Naive B cell (primary cell): ENCODE results near the gene FAM83G. TPM values are rescaled to one million over a fixed set of nuclear protein-coding genes. Genes with fewer than 3 reads are reported as not detected.
"Not testable (repeated sequence)": the region's sequence is repeated elsewhere in the genome, so short reads cannot be mapped to it uniquely, and the experiment has no call there.

Experiments used
- ATAC-seq, 2 donors: fragments of 150-1000 bp; cut with Tn5 transposase; 2 replicates each; pipeline ENCODE4 v1.10.0; 2021; ENCODE audit warnings: low read depth in 2 of 2, mild to moderate bottlenecking in 2 of 2, moderate library complexity in 2 of 2
- DNase-seq: peaks from one replicate; pipeline ENCODE4 v3.0.0; 2022
- H3K27ac Mint-ChIP-seq, 6 donors: one replicate each; pipeline ENCODE4 v1.8.0; 2020 to 2022; ENCODE audit warnings: mild to moderate bottlenecking in 6 of 6, mixed read lengths in 6 of 6, moderate library complexity in 5 of 6, inconsistent platforms in 2 of 6
- H3K27me3 Mint-ChIP-seq, 3 donors: one replicate each; pipeline ENCODE4 v1.8.0; 2021 to 2022; ENCODE audit warnings: mixed read lengths in 3 of 3, mild to moderate bottlenecking in 1 of 3
- H3K36me3 Mint-ChIP-seq, 2 donors: one replicate each; pipeline ENCODE4 v1.8.0; 2020 to 2022; ENCODE audit warnings: mixed read lengths in 2 of 2, inconsistent platforms in 1 of 2, mild to moderate bottlenecking in 1 of 2
- H3K4me1 Mint-ChIP-seq, 3 donors: one replicate each; pipeline ENCODE4 v1.8.0; 2020 to 2022; ENCODE audit warnings: mixed read lengths in 3 of 3, inconsistent platforms in 1 of 3, mild to moderate bottlenecking in 1 of 3, moderate library complexity in 1 of 3
- H3K4me3 Mint-ChIP-seq, 8 donors: one replicate each; pipeline ENCODE4 v1.8.0; 2020 to 2022; ENCODE audit warnings: mild to moderate bottlenecking in 8 of 8, mixed read lengths in 8 of 8, moderate library complexity in 8 of 8, inconsistent platforms in 2 of 8
- H3K9me3 Mint-ChIP-seq, 7 donors: one replicate each; pipeline ENCODE4 v1.8.0; 2020 to 2022; ENCODE audit warnings: mixed read lengths in 7 of 7, mild to moderate bottlenecking in 5 of 7, inconsistent platforms in 2 of 7, moderate library complexity in 1 of 7
- polyA plus RNA-seq, 6 donors: library from polyadenylated mRNA; unstranded; fragments of 300-500 nt; fragmentation: Illumina TruSeq; gene quantifications; one replicate each; pipeline ENCODE4 v1.2.3, GENCODE V29; 2021; ENCODE audit warnings: low read depth in 6 of 6

The FAM83G gene
- polyA plus RNA-seq, 6 donors from 2014 or later: 2.5 to 4.4 (median 2.9) TPM

DNA sequence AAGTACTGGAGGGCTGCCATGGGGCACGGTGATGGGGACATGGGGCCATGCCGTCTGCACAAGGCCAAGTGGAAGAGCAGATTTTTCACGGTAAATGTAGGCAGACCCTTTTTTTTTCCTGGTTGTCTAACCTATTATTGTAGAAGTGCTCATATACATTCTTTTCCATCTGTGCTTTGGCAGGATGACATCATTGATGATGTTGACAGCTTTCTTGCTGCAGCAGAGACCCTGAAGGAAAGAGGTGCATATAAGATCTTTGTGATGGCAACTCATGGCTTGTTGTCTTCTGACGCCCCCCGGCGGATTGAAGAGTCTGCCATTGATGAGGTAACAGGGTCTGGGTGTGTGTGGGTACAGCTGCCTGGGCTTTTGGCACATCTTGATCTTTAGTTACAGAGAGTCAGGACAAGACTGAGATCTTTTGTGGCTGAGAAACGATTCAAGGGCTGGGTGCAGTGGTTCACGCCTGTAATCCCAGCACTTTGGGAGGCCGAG lies 75.9 kb downstream of the FAM83G start:
- Mint-ChIP-seq H3K27ac (peak overlapping the region in 2 of 6 donors; percentile 42 to 47), H3K27me3 (peaks cover 0 to 3% (median 0%) of the 10 kb centered on the region in 3 donors), H3K36me3 (peaks cover 0 to 7% of the 10 kb centered on the region in 2 donors), H3K9me3 (no peaks in the 10 kb centered on the region), H3K4me3 (no peak overlapping the region), H3K4me1 (peaks cover 9 to 32% (median 16%) of the 10 kb centered on the region in 3 donors)
- ATAC-seq (no peak), DNase-seq (no peak)

DNA sequence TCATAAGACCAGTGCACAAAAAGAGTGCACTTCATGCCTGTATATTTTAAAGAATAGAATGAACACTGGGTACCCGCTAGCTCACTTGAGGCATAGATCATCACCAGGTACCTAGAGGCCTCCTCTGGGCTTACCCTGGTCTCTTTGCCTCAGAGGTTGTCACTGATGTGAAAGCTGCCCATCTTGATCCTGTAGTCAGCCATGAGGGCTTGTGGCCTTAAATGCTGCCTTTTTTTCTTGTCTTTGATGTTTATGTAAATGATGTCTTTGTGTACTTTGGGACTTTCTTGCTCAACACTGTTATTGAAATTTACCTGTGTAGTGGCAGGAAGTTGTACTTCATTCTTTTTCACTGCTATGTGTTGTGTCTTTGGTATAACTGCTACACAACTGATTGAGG lies 79.4 kb downstream of the FAM83G start:
- Mint-ChIP-seq H3K27ac (peak overlapping the region in 1 of 6 donors; percentile 58), H3K4me1 (peaks cover 17 to 37% (median 17%) of the 10 kb centered on the region in 3 donors), H3K27me3 (no peaks in the 10 kb centered on the region), H3K36me3 (peaks cover 0 to 7% of the 10 kb centered on the region in 2 donors), H3K4me3 (no peak overlapping the region), H3K9me3 (no peaks in the 10 kb centered on the region)
- ATAC-seq (no peak), DNase-seq (no peak)

DNA sequence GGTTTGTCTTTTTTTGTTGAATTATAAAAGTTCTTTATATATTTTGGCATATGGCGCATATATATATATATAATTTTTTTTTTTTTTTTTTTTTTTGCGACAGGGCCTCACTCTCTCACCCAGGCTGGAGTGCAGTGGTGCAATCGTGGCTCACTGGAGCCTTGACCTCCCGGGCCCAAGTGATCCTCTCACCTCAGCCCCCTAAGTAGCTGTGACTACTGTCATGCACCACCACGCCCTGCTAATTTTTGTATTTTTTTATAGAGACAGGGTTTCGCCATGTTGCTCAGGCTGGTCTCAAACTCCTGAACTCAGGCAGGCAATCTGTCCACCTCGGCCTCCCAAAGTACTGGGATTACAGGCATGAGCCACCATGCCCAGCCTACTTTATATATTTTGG lies 82.0 kb downstream of the FAM83G start:
- not testable (repeated sequence) for H3K27me3 Mint-ChIP-seq, H3K9me3 Mint-ChIP-seq, DNase-seq, ATAC-seq
- peaks cover 0 to 10% of the 10 kb centered on the region in 2 donors for H3K36me3 Mint-ChIP-seq
- H3K4me1 Mint-ChIP-seq: peaks cover 33 to 58% (median 38%) of the 10 kb centered on the region in 3 donors
- H3K27ac Mint-ChIP-seq: peak overlapping the region in 2 of 6 donors; percentile 24 to 63
- peak overlapping the region in 2 of 8 donors; percentile 41 to 42 for H3K4me3 Mint-ChIP-seq

DNA sequence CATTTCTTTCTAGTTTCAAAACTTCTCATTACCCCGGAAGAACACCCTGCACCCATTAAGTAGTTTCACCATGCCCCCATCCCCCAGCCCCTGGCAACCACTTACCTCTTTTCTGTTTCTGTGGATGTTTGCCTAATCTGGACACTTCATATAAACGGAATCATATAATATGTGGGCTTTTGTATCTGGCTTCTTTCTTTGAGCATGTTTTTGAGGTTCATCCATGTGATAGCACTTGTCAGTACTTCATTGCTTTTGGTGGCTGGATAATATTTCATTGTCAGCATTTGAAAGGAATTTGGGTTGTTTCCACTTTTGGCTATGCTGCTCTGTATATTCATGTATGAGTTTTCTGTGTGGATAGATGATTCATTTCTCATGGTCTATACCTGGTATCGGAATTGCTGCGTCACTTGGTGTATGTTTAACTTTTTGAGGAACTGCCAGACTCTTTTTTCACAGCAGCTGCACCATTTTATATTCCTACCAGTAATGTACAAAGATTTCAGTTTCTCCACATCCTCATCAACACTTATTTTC lies 82.6 kb downstream of the FAM83G start:
- peak overlapping the region in 4 of 8 donors; percentile 17 to 62 (median 38) for H3K4me3 Mint-ChIP-seq
- H3K4me1 Mint-ChIP-seq: peaks cover 40 to 59% (median 42%) of the 10 kb centered on the region in 3 donors
- peak overlapping the region in 4 of 6 donors; percentile 23 to 63 (median 36) for H3K27ac Mint-ChIP-seq
- H3K36me3 Mint-ChIP-seq: peaks cover 0 to 16% of the 10 kb centered on the region in 2 donors
- no peak for DNase-seq
- ATAC-seq: peak; percentile 23 to 49
- H3K27me3 Mint-ChIP-seq: no peaks in the 10 kb centered on the region
- no peaks in the 10 kb centered on the region for H3K9me3 Mint-ChIP-seq

DNA sequence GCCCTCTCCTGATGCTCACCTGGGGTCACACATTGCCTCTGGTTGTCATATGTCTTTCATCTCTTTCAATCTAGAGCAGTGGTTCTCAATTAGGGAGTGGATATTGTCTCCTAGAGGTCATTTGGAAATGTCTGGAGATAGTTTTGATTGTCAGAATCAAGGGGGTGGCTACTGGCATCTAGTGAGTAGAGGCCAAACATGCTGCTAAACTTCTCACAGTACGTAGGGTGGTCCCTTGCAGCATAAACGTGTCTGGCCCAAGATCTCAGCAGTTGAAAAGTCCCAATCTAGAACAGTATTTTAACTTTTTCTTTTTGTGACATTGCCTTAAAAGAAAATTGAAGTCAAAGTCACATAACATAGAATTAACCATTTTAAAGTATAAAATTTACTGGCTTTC lies 83.1 kb downstream of the FAM83G start:
- Mint-ChIP-seq H3K27me3 (no peaks in the 10 kb centered on the region), H3K27ac (peak overlapping the region in 5 of 6 donors; percentile 5 to 90 (median 63)), H3K9me3 (no peaks in the 10 kb centered on the region), H3K4me3 (peak overlapping the region in 2 of 8 donors; percentile 42 to 68), H3K4me1 (peaks cover 44 to 59% (median 47%) of the 10 kb centered on the region in 3 donors), H3K36me3 (peaks cover 0 to 19% of the 10 kb centered on the region in 2 donors)
- DNase-seq (no peak), ATAC-seq (no peak)

DNA sequence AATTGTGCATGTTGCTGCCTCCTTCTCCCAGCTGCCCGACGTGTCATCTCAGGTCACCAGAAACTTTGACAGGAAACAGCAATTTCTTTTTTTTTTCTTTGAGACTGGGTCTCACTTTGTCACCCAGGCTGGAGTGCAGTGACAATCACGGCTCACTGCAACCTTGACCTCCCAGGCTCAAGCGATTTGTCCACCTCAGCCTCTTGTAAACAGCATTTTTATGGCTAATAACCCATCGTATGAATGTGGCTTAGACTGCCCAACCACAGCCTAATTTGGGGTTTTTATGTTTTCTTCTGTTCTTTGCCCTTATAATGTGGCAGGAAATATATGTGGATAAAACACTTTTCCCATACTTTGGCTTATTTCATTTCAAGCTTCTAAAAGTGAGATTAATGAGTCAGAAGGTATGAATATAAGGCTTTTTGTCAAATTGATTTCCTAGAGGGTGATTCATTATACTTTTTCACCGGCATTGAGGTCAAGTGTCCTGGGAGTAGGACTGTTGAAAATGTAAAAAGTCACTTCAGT lies 83.6 kb downstream of the FAM83G start:
- Mint-ChIP-seq H3K4me3 (no peak overlapping the region), H3K36me3 (peaks cover 0 to 19% of the 10 kb centered on the region in 2 donors), H3K4me1 (peaks cover 44 to 61% (median 47%) of the 10 kb centered on the region in 3 donors), H3K27me3 (no peaks in the 10 kb centered on the region), H3K27ac (peak overlapping the region in 5 of 6 donors; percentile 6 to 90 (median 63)), H3K9me3 (no peaks in the 10 kb centered on the region)
- no peak for DNase-seq
- peak in 1 of 2 donors; percentile 28 for ATAC-seq

DNA sequence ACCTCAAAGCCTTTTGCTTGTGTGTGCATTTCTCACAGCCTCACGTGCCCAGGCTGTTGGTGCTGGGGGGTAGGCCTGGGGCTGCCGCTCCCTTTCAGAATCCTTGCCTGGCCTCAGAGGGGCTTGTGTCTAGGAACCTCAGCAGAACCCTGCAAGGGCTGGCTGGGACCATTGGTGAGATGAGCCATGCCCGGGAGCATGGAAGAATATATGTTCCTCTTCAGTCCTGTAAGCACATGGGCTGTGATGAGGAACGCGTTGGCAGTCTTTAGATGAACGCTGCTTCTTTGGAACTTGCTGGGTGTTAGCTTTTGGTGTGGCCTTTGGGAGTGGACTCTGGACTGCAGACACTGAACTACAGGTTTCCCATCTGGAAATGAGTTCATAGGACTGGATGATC lies 84.6 kb downstream of the FAM83G start:
- no peaks in the 10 kb centered on the region for H3K9me3 Mint-ChIP-seq
- DNase-seq (no peak), ATAC-seq (no peak)
- peaks cover 6 to 26% of the 10 kb centered on the region in 2 donors for H3K36me3 Mint-ChIP-seq
- peak overlapping the region in 5 of 6 donors; percentile 22 to 85 (median 70) for H3K27ac Mint-ChIP-seq
- H3K27me3 Mint-ChIP-seq: no peaks in the 10 kb centered on the region
- H3K4me1 Mint-ChIP-seq: peaks cover 48 to 58% (median 53%) of the 10 kb centered on the region in 3 donors
- peak overlapping the region in 1 of 8 donors; percentile 3 for H3K4me3 Mint-ChIP-seq

Other genes with a start within 250 kb of the FAM83G start
- gene TVP23B, start 223.6 kb downstream of the FAM83G start, polyA plus RNA-seq: 10 to 100 TPM; 41.0 to 66.7 (median 49.1) TPM
- gene PRPSAP2, start 146.6 kb downstream of the FAM83G start, polyA plus RNA-seq: 10 to 100 TPM; 40.1 to 53.3 (median 46.1) TPM
- under 1 TPM in 5 of 6 donors, not detected in 1; 0.06 to 0.17 (median 0.10) TPM for gene SLC5A10, start 52.6 kb downstream of the FAM83G start, polyA plus RNA-seq
- gene GRAP, start 42.2 kb upstream of the FAM83G start, polyA plus RNA-seq: 10 to 100 TPM; 46.2 to 90.5 (median 52.6) TPM
- 1 to 10 TPM in 5 of 6 donors, not detected in 1; 3.5 to 7.2 (median 4.4) TPM for gene GRAPL, start 122.8 kb upstream of the FAM83G start, polyA plus RNA-seq
- gene EPN2, start 232.6 kb upstream of the FAM83G start, polyA plus RNA-seq: 10 to 100 TPM in 5 of 6 donors, 1 to 10 TPM in 1; 9.8 to 35.0 (median 28.9) TPM